Endothelial cell (in vitro differentiated cells): ENCODE results near the gene ATCAY. TPM values are rescaled to one million over a fixed set of nuclear protein-coding genes. Genes with fewer than 3 reads are reported as not detected.

Experiments used
- DNase-seq: peaks from one replicate; pipeline ENCODE4 v3.0.0; 2021; ENCODE audit warnings: low spot score
- H3K27ac Mint-ChIP-seq: one replicate; pipeline ENCODE4 v1.8.0; 2021; ENCODE audit warnings: mixed read lengths, inconsistent platforms; ENCODE audit not compliant: unreplicated experiment
- H3K27me3 Mint-ChIP-seq: one replicate; pipeline ENCODE4 v1.8.0; 2021; ENCODE audit warnings: mild to moderate bottlenecking, moderate library complexity, mixed read lengths, inconsistent platforms; ENCODE audit not compliant: unreplicated experiment
- H3K36me3 Mint-ChIP-seq: one replicate; pipeline ENCODE4 v1.8.0; 2021; ENCODE audit warnings: mild to moderate bottlenecking, low read depth, mixed read lengths, inconsistent platforms; ENCODE audit not compliant: unreplicated experiment
- H3K4me1 Mint-ChIP-seq: one replicate; pipeline ENCODE4 v1.8.0; 2021; ENCODE audit warnings: mild to moderate bottlenecking, mixed read lengths, inconsistent platforms; ENCODE audit not compliant: unreplicated experiment
- H3K4me3 Mint-ChIP-seq: one replicate; pipeline ENCODE4 v1.8.0; 2021; ENCODE audit warnings: mild to moderate bottlenecking, mixed read lengths, inconsistent platforms; ENCODE audit not compliant: unreplicated experiment
- H3K9me3 Mint-ChIP-seq: one replicate; pipeline ENCODE4 v1.8.0; 2021; ENCODE audit warnings: mixed read lengths, inconsistent platforms; ENCODE audit not compliant: unreplicated experiment
- CTCF ChIP-seq: fragments of 200-600 bp; sonication (generic); IDR thresholded peaks from one replicate; pipeline ENCODE4 v1.5.0; 2021; ENCODE audit warnings: antibody characterized with exemption; ENCODE audit not compliant: unreplicated experiment
- total RNA-seq: library from RNA; stranded (reverse); fragmentation: NEBNext Ultra II Directional; extraction: Animal tissue kit (Norgen Biotek cat#: 25700); gene quantifications from one replicate; pipeline ENCODE4 v1.2.1, GENCODE V29; 2021; ENCODE audit not compliant: unreplicated experiment

ATCAY gene
- total RNA-seq, 1 donor from 2014 or later: 0.67 TPM

GRCh38 chr19:3849092-3849491 lies 31.4 kb upstream of the ATCAY start:
- H3K9me3 Mint-ChIP-seq: no peaks in the 10 kb centered on the region
- H3K27me3 Mint-ChIP-seq: peaks cover 2% of the 10 kb centered on the region
- DNase-seq: peak; percentile 61
- no peak overlapping the region for H3K4me3 Mint-ChIP-seq
- H3K36me3 Mint-ChIP-seq: peaks cover 11% of the 10 kb centered on the region
- peak; percentile 18 for TF ChIP-seq CTCF
- no peaks in the 10 kb centered on the region for H3K4me1 Mint-ChIP-seq
- H3K27ac Mint-ChIP-seq: no peak overlapping the region

- DNase-seq: no peak
- H3K4me3 Mint-ChIP-seq: no peak overlapping the region
- peaks cover 2% of the 10 kb centered on the region for H3K27me3 Mint-ChIP-seq
- H3K27ac Mint-ChIP-seq: no peak overlapping the region
- no peaks in the 10 kb centered on the region for H3K9me3 Mint-ChIP-seq
- H3K4me1 Mint-ChIP-seq: no peaks in the 10 kb centered on the region
- peaks cover 11% of the 10 kb centered on the region for H3K36me3 Mint-ChIP-seq
- no peak for TF ChIP-seq CTCF
Observed at GRCh38 chr19:3849787-3850186, 30.7 kb upstream of the ATCAY start.

- no peaks in the 10 kb centered on the region for H3K4me1 Mint-ChIP-seq
- H3K27ac Mint-ChIP-seq: no peak overlapping the region
- DNase-seq: no peak
- no peak for TF ChIP-seq CTCF
- peak overlapping the region; percentile 37 for H3K4me3 Mint-ChIP-seq
- H3K27me3 Mint-ChIP-seq: peaks cover 2% of the 10 kb centered on the region
- peaks cover 11% of the 10 kb centered on the region for H3K36me3 Mint-ChIP-seq
- H3K9me3 Mint-ChIP-seq: no peaks in the 10 kb centered on the region
Observed at GRCh38 chr19:3850320-3850972, 30.0 kb upstream of the ATCAY start.

- DNase-seq: no peak
- Mint-ChIP-seq H3K27ac (no peak overlapping the region), H3K4me3 (peak overlapping the region; percentile 51), H3K27me3 (peaks cover 3% of the 10 kb centered on the region), H3K36me3 (peaks cover 11% of the 10 kb centered on the region), H3K9me3 (no peaks in the 10 kb centered on the region), H3K4me1 (no peaks in the 10 kb centered on the region)
- TF ChIP-seq CTCF: no peak
Observed at GRCh38 chr19:3851254-3852176, 29.0 kb upstream of the ATCAY start.

- peaks cover 3% of the 10 kb centered on the region for H3K27me3 Mint-ChIP-seq
- no peak for DNase-seq
- H3K9me3 Mint-ChIP-seq: no peaks in the 10 kb centered on the region
- H3K27ac Mint-ChIP-seq: no peak overlapping the region
- H3K4me3 Mint-ChIP-seq: peak overlapping the region; percentile 73
- peaks cover 11% of the 10 kb centered on the region for H3K36me3 Mint-ChIP-seq
- TF ChIP-seq CTCF: no peak
- H3K4me1 Mint-ChIP-seq: no peaks in the 10 kb centered on the region
Observed at GRCh38 chr19:3852177-3852511, 28.3 kb upstream of the ATCAY start.
